ENCODE data around the gene PADI4. TPM values are rescaled to one million over a fixed set of nuclear protein-coding genes. Genes with fewer than 3 reads are reported as not detected.

PADI4 gene
- total and polyA plus RNA-seq, 2 experiments from 2014 or later, result 0.45 to 0.52 TPM

- Histone ChIP-seq H3K4me1 (ENCODE audit: insufficient read depth) (0 out of 2 replicates have a peak, but pooled peaks cover 3% of the 10 kb centered on the region), H3K27ac (ENCODE audit: low read depth) (no peak overlapping the region), H3K4me2 (no peak overlapping the region), H3K4me3 (no peak overlapping the region), H3K9me2 (ENCODE audit: insufficient read depth) (no peaks in the 10 kb centered on the region), H3K27me3 (ENCODE audit: insufficient read depth) (no peaks in the 10 kb centered on the region), H4K20me1 (replicated peaks; ENCODE audit: insufficient read depth) (no peaks in the 10 kb centered on the region; the same call in 1 of the 2 replicates), H3K79me2 (replicated peaks; ENCODE audit: insufficient read depth) (no peaks in the 10 kb centered on the region), H3F3A (replicated peaks; ENCODE audit: low read depth) (no peaks in the 10 kb centered on the region), H3K36me3 (ENCODE audit: insufficient read depth) (no peaks in the 10 kb centered on the region), H2AFZ (no peak overlapping the region)
- no peak for TF ChIP-seq JUNB (IDR thresholded peaks at IDR 0.05; ENCODE audit: unreplicated experiment)
- TF ChIP-seq ZNF331 (CRISPR knock-in tag; IDR thresholded peaks at IDR 0.05; ENCODE audit: low read depth), result no peak
- TF ChIP-seq ETS1 (IDR thresholded peaks at IDR 0.05), result no peak
- Mint-ChIP-seq H3K27ac (no peak overlapping the region), H3K36me3 (ENCODE audit: low read depth) (no peaks in the 10 kb centered on the region), H3K4me3 (no peak overlapping the region), H3K27me3 (ENCODE audit: insufficient read depth, low read depth, poor library complexity) (peaks cover 13% of the 10 kb centered on the region), H3K4me1 (peaks cover 4% of the 10 kb centered on the region; the same call in 1 of the 3 replicates), H3K9me3 (peaks cover 2% of the 10 kb centered on the region; the same call in 1 of the 3 replicates)
- DNase-seq (ENCODE audit: low spot score), result no peak
- no peak for ATAC-seq
Observed at GRCh38 chr1:17351598-17352324, 43.8 kb downstream of the PADI4 start.

GRCh38 chr1:17352419-17352909 lies 44.5 kb downstream of the PADI4 start:
- ATAC-seq (no peak), DNase-seq (ENCODE audit: low spot score) (no peak)
- Mint-ChIP-seq H3K9me3 (no peaks in the 10 kb centered on the region; the same call in 2 of the 3 replicates), H3K27me3 (ENCODE audit: insufficient read depth, low read depth, poor library complexity) (peaks cover 13% of the 10 kb centered on the region), H3K4me1 (peaks cover 5% of the 10 kb centered on the region; the same call in 1 of the 3 replicates), H3K4me3 (no peak overlapping the region), H3K36me3 (ENCODE audit: low read depth) (no peaks in the 10 kb centered on the region), H3K27ac (no peak overlapping the region)
- H4K20me1 ChIP-seq (replicated peaks; ENCODE audit: insufficient read depth), result no peaks in the 10 kb centered on the region; the same call in 1 of the 2 replicates
- 0 out of 2 replicates have a peak, but pooled peaks cover 3% of the 10 kb centered on the region for H3K4me1 ChIP-seq (ENCODE audit: insufficient read depth)
- no peaks in the 10 kb centered on the region for H3K79me2 ChIP-seq (replicated peaks; ENCODE audit: insufficient read depth)
- H3K27ac ChIP-seq (ENCODE audit: low read depth), result no peak overlapping the region
- no peaks in the 10 kb centered on the region for H3F3A ChIP-seq (replicated peaks; ENCODE audit: low read depth)
- H3K27me3 ChIP-seq (ENCODE audit: insufficient read depth), result no peaks in the 10 kb centered on the region
- no peaks in the 10 kb centered on the region for H3K36me3 ChIP-seq (ENCODE audit: insufficient read depth)
- no peak overlapping the region for H3K4me2 ChIP-seq
- TF ChIP-seq ZNF114 (CRISPR knock-in tag; IDR thresholded peaks at IDR 0.05), result no peak
- TF ChIP-seq POLR2AphosphoS5 (IDR thresholded peaks at IDR 0.05; ENCODE audit: low read depth), result no peak
- no peak for TF ChIP-seq STAT1 (IDR thresholded peaks at IDR 0.05; ENCODE audit: unreplicated experiment)
- no peak for TF ChIP-seq CTCF (conservative IDR thresholded peaks at IDR 0.05; ENCODE audit: low read depth in 2 of 2)
- no peak for TF ChIP-seq CREB1 (CRISPR knock-in tag; IDR thresholded peaks at IDR 0.05; ENCODE audit: low read depth)
- no peak for TF ChIP-seq REST (IDR thresholded peaks at IDR 0.05; ENCODE audit: unreplicated experiment)
- no peak overlapping the region for H2AFZ ChIP-seq
- no peak overlapping the region for H3K4me3 ChIP-seq
- H3K9me2 ChIP-seq (ENCODE audit: insufficient read depth), result no peaks in the 10 kb centered on the region

All from GM23338 (cell line).